ENCODE measurements around the gene LRRC41.

Gene LRRC41

GRCh38 chr1:46301808-46302640, 1.4 kb downstream of the LRRC41 start:
- Histone ChIP-seq H3K27me3 (ENCODE audit: control insufficient read depth, insufficient read depth, low read length) (no peaks in the 10 kb centered on the region), H3K36me3 (ENCODE audit: control insufficient read depth, insufficient read depth, low read length) (peaks cover 20% of the 10 kb centered on the region), H3K27ac (ENCODE audit: low read depth, low read length) (peak overlapping the region; percentile 93), H3K4me1 (ENCODE audit: control insufficient read depth, insufficient read depth, low read length) (peaks cover 27% of the 10 kb centered on the region), H3K9ac (ENCODE audit: low read depth, low read length) (peak overlapping the region; percentile 96), H3K4me3 (ENCODE audit: low read depth, low read length) (peak overlapping the region; percentile 92), H3K9me3 (ENCODE audit: control insufficient read depth, insufficient read depth, low read length) (no peaks in the 10 kb centered on the region)

- peaks cover 27% of the 10 kb centered on the region for H3K4me1 ChIP-seq (ENCODE audit: control insufficient read depth, insufficient read depth, low read length)
- H3K27ac ChIP-seq (ENCODE audit: low read depth, low read length): peak overlapping the region; percentile 93
- no peaks in the 10 kb centered on the region for H3K9me3 ChIP-seq (ENCODE audit: control insufficient read depth, insufficient read depth, low read length)
- peak overlapping the region; percentile 96 for H3K9ac ChIP-seq (ENCODE audit: low read depth, low read length)
- H3K4me3 ChIP-seq (ENCODE audit: low read depth, low read length): peak overlapping the region; percentile 92
- H3K36me3 ChIP-seq (ENCODE audit: control insufficient read depth, insufficient read depth, low read length): peaks cover 21% of the 10 kb centered on the region
- H3K27me3 ChIP-seq (ENCODE audit: control insufficient read depth, insufficient read depth, low read length): no peaks in the 10 kb centered on the region
Measured at GRCh38 chr1:46301406-46301807, 2.0 kb downstream of the LRRC41 start.

GRCh38 chr1:46300673-46301405, 2.6 kb downstream of the LRRC41 start:
- H3K9ac ChIP-seq (ENCODE audit: low read depth, low read length): peak overlapping the region; percentile 96; the same call in 1 of the 2 replicates
- H3K27ac ChIP-seq (ENCODE audit: low read depth, low read length): peak overlapping the region; percentile 93
- H3K36me3 ChIP-seq (ENCODE audit: control insufficient read depth, insufficient read depth, low read length): peaks cover 22% of the 10 kb centered on the region
- peaks cover 24% of the 10 kb centered on the region for H3K4me1 ChIP-seq (ENCODE audit: control insufficient read depth, insufficient read depth, low read length)
- no peaks in the 10 kb centered on the region for H3K9me3 ChIP-seq (ENCODE audit: control insufficient read depth, insufficient read depth, low read length)
- H3K27me3 ChIP-seq (ENCODE audit: control insufficient read depth, insufficient read depth, low read length): no peaks in the 10 kb centered on the region
- peak overlapping the region; percentile 92 for H3K4me3 ChIP-seq (ENCODE audit: low read depth, low read length)

- Histone ChIP-seq H3K9ac (ENCODE audit: low read depth, low read length) (no peak overlapping the region), H3K4me3 (ENCODE audit: low read depth, low read length) (no peak overlapping the region), H3K27ac (ENCODE audit: low read depth, low read length) (peak overlapping the region; percentile 29), H3K9me3 (ENCODE audit: control insufficient read depth, insufficient read depth, low read length) (no peaks in the 10 kb centered on the region), H3K27me3 (ENCODE audit: control insufficient read depth, insufficient read depth, low read length) (no peaks in the 10 kb centered on the region), H3K4me1 (ENCODE audit: control insufficient read depth, insufficient read depth, low read length) (peaks cover 22% of the 10 kb centered on the region), H3K36me3 (ENCODE audit: control insufficient read depth, insufficient read depth, low read length) (peaks cover 37% of the 10 kb centered on the region)
Measured at GRCh38 chr1:46298387-46298786, 5.0 kb downstream of the LRRC41 start.

GRCh38 chr1:46295306-46295705, 8.1 kb downstream of the LRRC41 start:
- H3K27ac ChIP-seq (ENCODE audit: low read depth, low read length): no peak overlapping the region
- H3K9me3 ChIP-seq (ENCODE audit: control insufficient read depth, insufficient read depth, low read length): no peaks in the 10 kb centered on the region
- H3K4me1 ChIP-seq (ENCODE audit: control insufficient read depth, insufficient read depth, low read length): peaks cover 14% of the 10 kb centered on the region
- H3K9ac ChIP-seq (ENCODE audit: low read depth, low read length): no peak overlapping the region
- H3K4me3 ChIP-seq (ENCODE audit: low read depth, low read length): no peak overlapping the region
- H3K36me3 ChIP-seq (ENCODE audit: control insufficient read depth, insufficient read depth, low read length): peaks cover 42% of the 10 kb centered on the region
- no peaks in the 10 kb centered on the region for H3K27me3 ChIP-seq (ENCODE audit: control insufficient read depth, insufficient read depth, low read length)

- Histone ChIP-seq H3K4me1 (ENCODE audit: control insufficient read depth, insufficient read depth, low read length) (no peaks in the 10 kb centered on the region), H3K4me3 (ENCODE audit: low read depth, low read length) (no peak overlapping the region), H3K27me3 (ENCODE audit: control insufficient read depth, insufficient read depth, low read length) (no peaks in the 10 kb centered on the region), H3K36me3 (ENCODE audit: control insufficient read depth, insufficient read depth, low read length) (peaks cover 40% of the 10 kb centered on the region), H3K9me3 (ENCODE audit: control insufficient read depth, insufficient read depth, low read length) (no peaks in the 10 kb centered on the region), H3K9ac (ENCODE audit: low read depth, low read length) (no peak overlapping the region), H3K27ac (ENCODE audit: low read depth, low read length) (no peak overlapping the region)
Measured at GRCh38 chr1:46289976-46290375, 13.4 kb downstream of the LRRC41 start.

- Histone ChIP-seq H3K27me3 (ENCODE audit: control insufficient read depth, insufficient read depth, low read length) (no peaks in the 10 kb centered on the region), H3K36me3 (ENCODE audit: control insufficient read depth, insufficient read depth, low read length) (peaks cover 44% of the 10 kb centered on the region), H3K27ac (ENCODE audit: low read depth, low read length) (no peak overlapping the region), H3K9me3 (ENCODE audit: control insufficient read depth, insufficient read depth, low read length) (no peaks in the 10 kb centered on the region), H3K4me3 (ENCODE audit: low read depth, low read length) (no peak overlapping the region), H3K9ac (ENCODE audit: low read depth, low read length) (no peak overlapping the region), H3K4me1 (ENCODE audit: control insufficient read depth, insufficient read depth, low read length) (no peaks in the 10 kb centered on the region)
Measured at GRCh38 chr1:46289134-46289494, 14.3 kb downstream of the LRRC41 start.

GRCh38 chr1:46288485-46289133, 14.8 kb downstream of the LRRC41 start:
- Histone ChIP-seq H3K27ac (ENCODE audit: low read depth, low read length) (peak overlapping the region; percentile 26), H3K27me3 (ENCODE audit: control insufficient read depth, insufficient read depth, low read length) (no peaks in the 10 kb centered on the region), H3K36me3 (ENCODE audit: control insufficient read depth, insufficient read depth, low read length) (peaks cover 44% of the 10 kb centered on the region), H3K4me3 (ENCODE audit: low read depth, low read length) (no peak overlapping the region), H3K9me3 (ENCODE audit: control insufficient read depth, insufficient read depth, low read length) (no peaks in the 10 kb centered on the region), H3K9ac (ENCODE audit: low read depth, low read length) (no peak overlapping the region), H3K4me1 (ENCODE audit: control insufficient read depth, insufficient read depth, low read length) (no peaks in the 10 kb centered on the region)

GRCh38 chr1:46285730-46286477, 17.5 kb downstream of the LRRC41 start:
- H3K36me3 ChIP-seq (ENCODE audit: control insufficient read depth, insufficient read depth, low read length): peaks cover 52% of the 10 kb centered on the region
- no peaks in the 10 kb centered on the region for H3K9me3 ChIP-seq (ENCODE audit: control insufficient read depth, insufficient read depth, low read length)
- H3K4me3 ChIP-seq (ENCODE audit: low read depth, low read length): no peak overlapping the region
- H3K27me3 ChIP-seq (ENCODE audit: control insufficient read depth, insufficient read depth, low read length): no peaks in the 10 kb centered on the region
- H3K27ac ChIP-seq (ENCODE audit: low read depth, low read length): peak overlapping the region; percentile 56
- no peaks in the 10 kb centered on the region for H3K4me1 ChIP-seq (ENCODE audit: control insufficient read depth, insufficient read depth, low read length)
- H3K9ac ChIP-seq (ENCODE audit: low read depth, low read length): no peak overlapping the region

- Histone ChIP-seq H3K9ac (ENCODE audit: low read depth, low read length) (no peak overlapping the region), H3K4me1 (ENCODE audit: control insufficient read depth, insufficient read depth, low read length) (no peaks in the 10 kb centered on the region), H3K36me3 (ENCODE audit: control insufficient read depth, insufficient read depth, low read length) (peaks cover 61% of the 10 kb centered on the region), H3K27me3 (ENCODE audit: control insufficient read depth, insufficient read depth, low read length) (no peaks in the 10 kb centered on the region), H3K27ac (ENCODE audit: low read depth, low read length) (no peak overlapping the region), H3K4me3 (ENCODE audit: low read depth, low read length) (no peak overlapping the region), H3K9me3 (ENCODE audit: control insufficient read depth, insufficient read depth, low read length) (no peaks in the 10 kb centered on the region)
Measured at GRCh38 chr1:46284597-46285564, 18.5 kb downstream of the LRRC41 start.

All from HUES48 (cell line).